ENCODE measurements around the gene DDIT4.
A peak's percentile ranks its signal among the peaks of the same experiment; 100 is the strongest.
"Not testable (repeated sequence)": the region's sequence is repeated elsewhere in the genome, so short reads cannot be mapped to it uniquely, and the experiment has no call there.

DDIT4 gene, protein sequence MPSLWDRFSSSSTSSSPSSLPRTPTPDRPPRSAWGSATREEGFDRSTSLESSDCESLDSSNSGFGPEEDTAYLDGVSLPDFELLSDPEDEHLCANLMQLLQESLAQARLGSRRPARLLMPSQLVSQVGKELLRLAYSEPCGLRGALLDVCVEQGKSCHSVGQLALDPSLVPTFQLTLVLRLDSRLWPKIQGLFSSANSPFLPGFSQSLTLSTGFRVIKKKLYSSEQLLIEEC

DNA sequence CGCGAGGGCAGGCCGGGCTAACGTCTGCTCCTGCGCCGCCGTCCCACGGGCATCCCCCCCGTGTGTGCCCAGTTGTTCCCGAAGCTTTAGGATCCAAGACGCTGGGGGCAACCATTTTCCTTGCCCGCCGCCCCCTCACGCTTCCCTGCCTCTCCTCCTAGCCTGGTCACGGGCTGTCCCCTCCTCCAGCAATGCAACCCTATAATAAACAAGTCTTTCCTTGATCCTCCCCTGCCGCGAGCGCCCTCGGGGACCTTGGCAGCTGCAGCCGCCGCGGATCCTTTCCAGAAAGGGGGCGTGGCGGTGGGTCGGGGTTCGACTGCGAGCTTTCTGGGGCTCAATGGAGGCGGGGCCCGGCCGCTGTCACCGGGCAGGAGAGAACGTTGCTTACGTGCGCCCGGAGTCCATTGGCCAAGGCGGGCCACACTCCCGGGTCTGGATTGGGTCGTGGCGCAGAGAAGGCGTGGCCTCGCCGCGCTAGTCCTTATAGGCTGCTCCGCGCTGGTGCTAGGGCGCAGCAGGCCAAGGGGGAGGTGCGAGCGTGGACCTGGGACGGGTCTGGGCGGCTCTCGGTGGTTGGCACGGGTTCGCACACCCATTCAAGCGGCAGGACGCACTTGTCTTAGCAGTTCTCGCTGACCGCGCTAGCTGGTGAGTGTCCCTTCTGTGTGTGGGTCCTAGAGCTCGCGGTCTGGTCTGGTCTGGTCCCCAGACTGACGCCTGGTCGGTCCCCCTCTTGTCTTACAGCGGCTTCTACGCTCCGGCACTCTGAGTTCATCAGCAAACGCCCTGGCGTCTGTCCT lies at the start of gene DDIT4:
DDIT4 (plus strand) TSS at position 515 of the 803 bp plus-strand sequence. CDS start 293 bp downstream, outside the sequence.
- peak; percentile 95 for DNase-seq

DNA sequence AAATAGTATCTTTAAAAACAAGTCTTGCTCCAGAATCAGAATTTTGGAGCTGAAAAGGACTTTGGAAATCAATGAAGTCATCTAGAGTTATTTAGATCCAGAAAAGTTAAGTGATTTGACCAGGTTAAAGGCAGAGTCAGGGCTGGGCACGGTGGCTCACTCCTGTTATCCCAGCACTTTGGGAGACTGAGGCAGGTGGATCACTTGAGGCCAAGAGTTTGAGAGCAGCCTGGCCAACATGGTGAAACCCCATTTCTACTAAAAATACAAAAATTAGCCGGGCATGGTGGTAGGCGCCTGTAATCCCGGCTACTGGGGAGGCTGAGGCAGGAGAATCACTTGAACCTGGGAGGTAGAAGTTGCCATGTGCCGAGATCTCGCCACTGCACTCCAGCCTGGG lies 49.5 kb upstream of the DDIT4 start:
- DNase-seq, result not testable (repeated sequence)

DNA sequence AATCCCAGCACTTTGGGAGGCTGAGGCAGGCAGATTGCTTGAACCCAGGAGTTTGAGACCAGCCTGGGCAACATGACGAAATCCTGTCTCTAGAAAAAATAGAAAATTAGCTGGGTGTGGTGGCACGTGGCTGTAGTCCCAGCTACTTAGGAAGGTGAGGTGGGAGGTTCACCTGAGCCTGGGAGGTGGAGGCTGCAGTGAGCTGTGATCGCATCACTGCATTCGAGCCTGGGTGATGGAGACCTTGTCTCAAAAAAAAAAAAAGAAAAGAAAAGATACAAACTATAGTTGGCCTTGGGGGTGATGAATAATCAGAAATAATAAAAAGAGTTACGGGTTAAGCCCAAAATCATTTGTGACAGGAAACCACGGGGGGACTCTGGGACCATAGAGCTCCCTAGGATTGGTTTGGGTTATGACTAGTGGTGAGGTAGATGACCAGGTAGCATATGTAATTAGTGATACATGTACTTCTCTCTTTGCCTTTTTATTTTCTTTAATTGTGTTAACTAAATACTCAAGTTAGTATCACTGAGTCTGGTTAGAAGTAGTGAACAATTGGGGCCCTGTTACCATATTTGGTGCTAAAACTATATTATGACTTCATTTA lies 47.2 kb upstream of the DDIT4 start:
- no peak for DNase-seq

DNA sequence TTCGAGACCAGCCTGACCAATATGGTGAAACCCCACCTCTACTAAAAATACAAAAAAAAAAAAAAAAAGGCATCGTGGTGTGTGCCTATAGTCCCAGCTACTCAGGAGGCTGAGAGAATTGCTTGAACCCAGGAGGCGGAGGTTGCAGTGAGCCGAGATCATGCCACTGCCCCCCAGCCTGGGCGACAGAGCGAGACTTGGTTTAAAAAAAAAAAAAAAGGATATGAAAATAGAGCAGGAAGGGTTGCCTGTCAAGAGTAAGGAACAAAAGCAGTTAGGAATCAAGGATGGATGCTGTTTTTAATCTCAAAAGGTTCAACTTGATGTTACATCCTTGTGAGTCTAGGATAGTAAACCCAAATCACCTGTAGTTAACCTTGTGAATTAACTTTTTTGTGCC lies 45.9 kb upstream of the DDIT4 start:
- no peak for DNase-seq

DNA sequence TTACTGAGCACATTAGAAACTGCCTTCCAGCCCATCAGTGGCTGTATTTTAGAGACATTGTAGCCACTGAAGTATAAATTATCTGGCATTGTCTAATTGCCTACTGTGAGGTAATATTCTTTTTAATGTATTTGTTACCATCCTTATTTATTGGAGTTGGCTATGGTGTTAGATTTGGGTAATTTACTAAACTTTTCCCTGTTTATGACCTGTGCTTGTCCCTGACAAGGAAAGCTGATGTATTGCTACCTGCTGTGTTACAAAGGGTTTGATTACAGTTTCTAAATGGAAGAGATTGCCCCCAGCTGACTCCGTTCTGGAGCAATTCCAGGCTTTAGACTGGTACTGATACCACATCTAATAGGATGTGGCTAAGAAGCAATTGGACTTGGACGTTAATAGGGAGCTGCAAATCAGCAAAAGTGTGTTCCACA lies 45.4 kb upstream of the DDIT4 start:
- DNase-seq, result no peak

DNA sequence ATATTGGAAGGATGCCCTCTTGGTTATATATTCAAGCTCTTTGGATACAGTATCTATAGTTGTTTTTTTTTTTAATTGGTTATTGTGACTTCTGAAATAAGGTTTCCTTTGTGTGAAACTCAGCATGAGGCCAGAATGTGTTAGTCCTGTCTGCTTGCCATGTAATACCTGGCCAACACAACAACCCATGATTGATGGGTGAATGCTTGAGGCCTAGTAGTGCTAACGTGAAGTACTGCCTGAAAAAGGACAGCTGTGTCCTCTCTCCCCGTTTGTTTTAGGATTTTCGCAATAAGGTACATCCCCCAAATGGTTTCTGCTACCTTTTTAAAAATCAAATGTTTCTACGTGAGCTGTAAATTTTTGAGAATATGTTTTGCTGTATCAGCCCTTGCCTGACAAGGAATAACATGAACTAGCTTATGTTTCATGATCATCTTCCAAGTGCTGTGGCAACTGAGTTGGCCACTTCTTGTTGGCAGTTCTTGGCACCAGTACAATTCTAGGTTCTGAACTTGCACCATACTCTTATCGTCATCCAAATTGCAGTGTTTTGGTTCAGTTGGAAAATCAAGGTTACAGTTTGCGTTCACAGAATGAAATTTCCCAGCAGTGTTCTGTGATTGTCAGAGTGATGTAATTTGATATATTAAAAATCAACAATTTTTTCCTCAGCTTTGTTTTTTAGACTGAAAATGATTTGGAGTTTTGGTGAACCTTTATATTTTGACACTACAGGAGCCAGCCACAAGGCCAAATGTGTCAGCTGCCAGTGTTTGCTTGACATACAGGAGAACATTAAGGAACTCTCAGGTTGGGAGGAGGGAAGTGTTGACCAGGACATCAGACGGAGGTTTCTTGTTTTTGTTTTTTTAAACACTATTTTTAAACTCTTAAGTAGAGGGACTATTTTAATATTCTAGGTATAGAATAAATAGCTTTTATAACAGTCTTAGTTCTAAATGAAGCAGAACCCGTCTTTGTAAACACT lies 44.2 kb upstream of the DDIT4 start:
- DNase-seq, result no peak

DNA sequence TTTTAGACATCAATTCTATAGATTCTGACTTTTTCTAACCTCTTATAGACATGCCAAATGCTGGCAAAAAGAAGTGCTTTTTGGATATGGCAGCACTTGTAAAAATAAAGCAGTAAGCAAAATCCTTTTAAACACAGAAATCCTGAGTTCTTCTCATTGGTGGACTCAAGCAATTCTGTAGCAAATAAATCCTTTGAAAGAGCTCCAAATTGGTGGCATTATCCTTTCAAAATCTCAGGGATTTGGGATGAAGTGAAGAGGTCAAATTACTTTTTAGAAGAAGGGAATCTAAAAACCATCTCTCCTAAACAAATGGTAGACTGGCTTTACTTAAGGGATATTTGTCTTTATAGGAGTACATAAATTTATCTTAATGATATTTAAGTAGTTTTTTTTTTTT lies 40.1 kb upstream of the DDIT4 start:
- no peak for DNase-seq

DNA sequence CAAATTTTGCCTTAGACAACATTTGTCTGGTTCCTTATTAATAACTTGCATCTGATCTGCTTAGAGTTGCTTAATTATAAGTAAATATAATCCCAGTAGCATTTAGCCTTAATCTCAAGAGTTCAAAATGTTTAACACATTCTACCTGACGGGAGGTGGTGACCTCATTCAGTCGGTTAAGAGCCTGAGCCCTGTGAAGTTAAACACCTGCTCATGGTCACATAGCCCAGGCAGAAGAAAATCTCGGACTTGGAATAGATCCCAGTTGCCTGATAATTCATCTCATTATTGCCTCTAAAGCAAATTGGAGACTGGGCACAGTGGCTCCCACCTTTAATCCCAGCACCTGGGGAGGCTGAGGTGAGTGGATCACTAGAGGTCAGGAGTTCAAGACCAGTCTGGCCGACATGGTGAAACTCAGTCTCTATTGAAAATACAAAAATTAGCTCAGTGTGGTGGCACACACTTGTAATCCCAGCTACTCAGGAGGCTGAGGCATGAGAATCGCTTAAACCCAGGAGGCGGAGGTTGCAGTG lies 39.1 kb upstream of the DDIT4 start:
- DNase-seq, result no peak

DNA sequence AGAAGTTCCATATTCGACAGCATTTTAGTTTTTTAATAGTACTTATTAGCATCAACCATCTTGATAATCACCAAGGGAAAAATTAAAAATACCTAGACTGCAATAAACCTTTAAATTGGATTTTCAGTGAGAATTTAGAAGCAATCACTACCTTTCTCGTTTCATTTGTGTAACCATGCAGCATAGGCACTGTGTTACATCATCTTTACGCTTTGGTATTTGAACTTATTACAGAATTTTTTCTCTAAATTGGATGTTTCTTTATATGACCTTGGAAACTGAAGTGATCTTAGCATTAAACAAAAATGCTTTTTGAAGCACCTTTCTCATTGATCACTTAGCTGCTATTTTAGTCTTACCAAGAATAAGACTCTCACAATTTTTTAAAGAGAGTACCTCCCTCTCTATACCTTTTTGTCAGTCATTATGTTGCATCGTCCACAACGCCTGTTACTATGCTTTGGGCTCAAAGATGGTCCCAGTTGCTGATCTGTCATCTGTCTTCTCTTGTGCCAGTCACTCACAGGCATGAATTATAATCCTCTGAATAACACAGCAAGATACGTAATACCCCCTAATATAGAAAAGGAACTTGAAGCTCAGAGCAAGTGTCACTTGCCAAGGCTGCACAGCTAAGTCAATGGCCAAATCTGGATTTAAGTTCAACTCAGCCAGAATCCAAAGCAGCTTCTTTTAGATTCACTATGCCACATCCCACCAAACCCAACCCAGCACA lies 38.0 kb upstream of the DDIT4 start:
- DNase-seq, result no peak

DNA sequence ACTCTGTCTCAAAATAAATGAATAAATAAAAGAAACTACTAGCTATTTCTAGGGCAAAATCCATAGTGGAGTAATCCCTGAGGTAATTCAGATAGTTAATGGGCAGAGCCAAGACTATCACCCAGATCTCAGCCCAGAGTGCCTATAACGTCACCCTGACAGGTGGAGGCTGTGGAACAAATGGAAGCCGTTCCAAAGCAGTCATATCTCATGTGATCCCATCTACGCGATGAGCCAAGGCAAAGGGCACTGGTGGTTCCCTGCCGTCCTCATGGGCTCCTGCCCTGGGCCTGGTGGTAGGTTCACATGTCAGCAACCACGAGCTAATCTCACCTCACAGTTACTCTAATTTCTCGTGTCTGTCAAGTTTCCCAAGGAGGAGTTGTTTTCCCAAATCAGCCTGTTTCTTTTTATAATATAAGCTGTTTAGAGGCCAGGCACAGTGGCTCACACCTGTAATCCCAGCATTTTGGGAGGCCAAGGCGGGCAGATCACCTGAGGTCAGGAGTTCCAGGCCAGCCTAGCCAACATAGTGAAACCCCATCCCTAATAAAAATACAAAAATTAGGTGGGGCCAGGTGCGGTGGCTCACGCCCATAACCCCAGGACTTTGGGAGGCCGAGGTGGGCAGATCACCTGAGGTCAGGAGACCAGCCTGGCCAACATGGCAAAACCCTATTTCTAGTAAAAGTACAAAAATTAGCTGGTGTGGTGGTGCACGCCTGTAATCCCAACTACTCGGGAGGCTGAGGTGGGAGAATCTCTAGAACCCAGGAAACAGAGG lies 35.1 kb upstream of the DDIT4 start:
- DNase-seq, result no peak

DNA sequence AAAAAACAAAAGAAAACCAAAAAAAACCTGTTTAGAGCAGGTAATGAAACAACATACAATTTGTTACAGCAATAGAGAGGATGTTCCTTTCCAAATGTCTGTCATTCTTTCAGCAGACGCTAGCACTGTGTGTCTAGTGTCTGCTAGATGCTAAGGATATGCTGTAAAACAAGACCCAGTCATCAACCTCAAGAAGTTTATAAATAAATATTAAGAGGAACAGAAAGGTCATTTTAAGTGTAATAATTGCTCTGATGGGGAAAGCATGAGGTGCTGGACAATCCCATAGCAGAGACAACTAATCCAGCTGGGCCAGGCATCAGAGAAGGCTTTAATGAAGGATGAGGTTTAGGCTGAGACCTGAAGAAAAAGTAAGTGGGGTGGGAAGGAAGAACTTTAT lies 34.3 kb upstream of the DDIT4 start:
- no peak for DNase-seq

DNA sequence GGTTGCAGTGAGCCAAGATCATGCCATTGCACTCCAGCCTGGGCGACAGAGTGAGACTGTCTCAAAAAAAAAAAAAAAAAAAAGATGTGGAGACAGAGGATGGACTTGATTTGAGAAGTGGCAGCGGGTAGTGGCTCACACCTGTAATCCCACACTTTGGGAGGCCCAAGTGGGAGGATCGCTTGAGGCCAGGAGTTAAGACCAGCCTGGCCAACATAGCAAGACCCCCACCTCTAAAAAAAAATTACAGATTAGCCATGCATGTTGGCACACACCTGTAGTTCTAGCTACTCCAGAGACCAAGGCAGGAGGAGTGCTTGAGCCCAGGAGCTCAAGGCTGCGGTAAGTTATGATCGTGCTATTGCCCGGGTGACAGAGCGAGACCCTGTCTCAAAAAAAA lies 33.4 kb upstream of the DDIT4 start:
- no peak for DNase-seq

DNA sequence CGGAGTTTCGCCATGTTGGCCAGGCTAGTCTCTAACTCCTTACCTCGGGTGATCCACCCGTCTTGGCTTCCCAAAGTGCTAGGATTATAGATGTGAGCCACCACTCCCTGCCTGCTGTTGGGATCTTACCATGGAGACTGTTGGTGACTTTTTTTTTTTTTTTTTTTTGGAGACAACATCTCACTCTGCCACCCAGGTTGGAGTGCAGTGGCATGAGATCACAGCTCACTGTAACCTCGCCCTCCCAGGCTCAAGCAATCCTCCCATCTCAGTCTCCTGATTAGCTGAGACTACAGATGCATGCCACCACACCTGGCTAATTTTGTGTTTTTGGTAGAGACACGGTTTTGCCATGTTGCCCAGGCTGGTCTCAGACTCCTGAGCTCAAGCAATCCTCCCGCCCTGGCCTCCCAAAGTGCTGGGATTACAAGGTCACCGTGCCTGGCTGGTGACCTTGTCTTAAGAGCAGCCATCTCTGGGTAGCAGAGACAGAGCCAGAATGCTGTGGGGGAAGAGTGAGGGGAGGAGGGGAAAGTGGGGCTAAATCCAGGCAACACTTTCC lies 32.0 kb upstream of the DDIT4 start:
- no peak for DNase-seq

DNA sequence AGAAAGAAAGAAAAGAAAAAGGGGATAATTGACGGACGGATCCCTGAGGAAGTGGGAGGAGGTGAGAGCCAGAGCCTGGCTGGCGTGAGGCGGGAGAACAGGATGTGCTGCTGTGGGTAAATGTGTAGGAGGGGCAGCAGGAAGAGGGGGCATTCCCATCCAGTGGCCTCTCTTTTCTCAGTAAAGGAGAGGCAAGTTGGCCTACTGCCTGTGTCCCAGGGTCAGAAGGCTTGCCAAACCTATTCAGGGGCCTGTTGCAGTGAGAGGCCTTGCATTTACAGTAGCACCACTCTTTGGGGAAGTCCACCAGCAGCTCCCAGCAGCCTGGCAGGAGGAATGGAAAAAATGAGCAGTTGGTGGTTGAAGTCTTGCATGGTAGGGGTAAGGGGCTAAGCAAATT lies 31.0 kb upstream of the DDIT4 start:
- no peak for DNase-seq

DNA sequence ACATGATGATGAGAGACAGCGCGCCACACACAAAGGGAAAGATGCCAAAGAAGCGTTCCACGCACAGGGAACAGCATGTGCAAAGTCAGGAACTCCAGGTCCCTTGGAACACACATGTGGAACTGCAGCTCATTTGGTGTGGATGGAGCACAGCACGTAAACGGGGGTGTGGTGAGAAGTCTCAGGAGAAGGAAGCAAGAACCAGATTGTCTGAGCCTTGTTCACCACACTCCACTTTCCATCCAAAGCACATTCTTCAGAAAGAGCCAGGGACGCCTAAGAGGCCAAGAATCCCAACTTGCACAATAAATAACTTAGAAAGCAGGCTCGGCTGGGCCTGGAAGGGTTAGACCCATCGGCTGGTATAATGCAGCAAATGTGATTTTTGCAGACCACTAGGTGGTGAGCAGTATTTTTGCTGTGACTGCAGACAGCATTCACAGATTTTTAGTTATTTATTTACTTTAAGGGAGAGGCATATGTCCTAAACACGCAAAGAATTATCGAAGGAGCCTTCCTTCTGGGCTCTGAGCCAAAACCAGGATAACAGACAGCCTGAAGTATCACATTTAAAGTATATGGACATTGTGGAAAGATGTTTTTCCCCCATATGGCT lies 29.8 kb upstream of the DDIT4 start:
- no peak for DNase-seq

DNA sequence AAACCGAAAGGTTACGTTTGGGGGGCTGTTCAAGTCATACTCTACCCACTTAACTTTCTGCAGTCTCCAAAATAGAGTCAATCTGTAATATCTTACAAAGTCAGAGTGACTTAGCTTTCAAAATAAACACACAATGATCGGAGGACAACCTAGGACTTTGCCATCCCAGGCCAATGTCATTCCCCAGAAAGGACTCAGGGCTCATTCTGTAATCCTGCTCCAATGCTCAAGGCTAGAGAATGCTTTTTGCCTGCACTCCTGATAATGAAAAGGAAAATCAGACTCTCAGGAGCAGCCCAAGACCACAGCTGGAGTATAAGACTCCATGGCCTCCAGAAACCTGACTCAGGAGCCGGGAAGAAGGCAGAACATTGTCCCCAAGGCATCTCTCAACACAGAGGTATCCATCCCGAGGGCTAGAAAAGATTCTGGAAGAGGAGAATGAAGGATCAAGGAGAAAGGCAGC lies 29.1 kb upstream of the DDIT4 start:
- no peak for DNase-seq

DNA sequence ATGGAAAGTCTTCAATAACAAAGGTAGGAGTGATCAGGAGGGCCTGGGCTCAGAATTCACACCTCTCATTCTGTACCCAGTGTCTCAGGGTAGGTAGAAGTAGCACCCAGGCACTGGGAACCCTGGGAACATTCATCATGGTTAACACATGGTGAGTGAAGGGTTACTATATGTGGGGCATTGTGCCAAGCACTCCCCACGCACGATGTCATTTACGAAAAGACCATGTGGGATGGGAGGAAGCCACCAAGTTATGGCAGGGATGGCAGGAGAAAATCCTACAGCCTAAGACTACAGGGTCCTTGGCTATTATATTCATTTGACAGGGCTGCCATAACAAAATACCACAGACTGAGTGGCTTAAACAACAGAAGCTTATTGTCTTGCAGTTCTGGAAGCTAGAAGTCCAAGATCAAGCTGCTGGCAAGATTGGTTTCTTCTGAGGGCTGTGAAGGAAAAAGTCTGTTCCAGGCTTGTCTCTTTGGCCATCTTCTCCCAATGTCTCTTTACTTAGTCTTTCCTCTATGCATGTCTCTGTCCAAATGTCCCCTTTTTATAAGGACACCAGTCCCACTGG lies 27.7 kb upstream of the DDIT4 start:
- no peak for DNase-seq

DNA sequence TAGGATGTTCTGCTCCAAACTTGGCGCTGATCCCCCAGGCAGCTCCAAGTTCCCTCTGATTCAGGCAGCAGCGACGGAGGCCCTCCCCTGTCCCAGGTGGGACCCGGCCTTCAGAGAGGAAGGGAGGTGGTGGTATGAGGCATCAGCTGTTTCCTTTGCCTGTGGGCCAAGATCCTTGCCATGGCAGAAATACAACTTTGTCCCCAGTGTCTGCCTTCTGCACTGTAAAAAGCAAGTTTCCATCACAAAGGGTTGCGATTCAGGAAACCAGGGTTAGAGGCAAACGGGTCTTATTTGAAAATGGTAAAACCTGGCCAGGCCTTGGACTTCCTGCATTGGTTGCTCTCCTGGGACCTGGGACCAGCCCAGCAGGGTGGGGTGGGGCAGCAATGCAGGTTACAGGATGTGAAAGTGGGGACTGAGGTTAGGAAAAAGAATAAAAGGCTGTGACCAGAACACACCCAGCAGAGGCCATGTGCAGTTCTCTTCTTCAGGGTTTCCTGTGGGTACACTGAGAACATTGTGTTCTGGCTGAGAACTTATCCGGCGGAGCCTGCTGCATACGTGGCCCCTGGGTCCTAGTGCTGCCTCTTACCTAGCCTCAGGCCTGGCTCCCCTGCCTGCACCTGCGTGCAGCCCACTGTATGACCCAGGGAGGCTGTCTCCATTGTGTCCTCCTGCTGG lies 25.1 kb upstream of the DDIT4 start:
- DNase-seq, result peak; percentile 62
